ENCODE results near the gene HLA-DOA.

HLA-DOA gene

GRCh38 chr6:32971581-32972352 lies 37.6 kb downstream of the HLA-DOA start:
- peak; percentile 8 for TF ChIP-seq CTCF (IDR thresholded peaks at IDR 0.05)
- peak overlapping the region; percentile 84 for H3K9ac ChIP-seq
- peak overlapping the region; percentile 97 for H3K27ac ChIP-seq
- H2AFZ ChIP-seq: peak overlapping the region; percentile 59
- H3K4me3 ChIP-seq (ENCODE audit: low read depth, low read length): peak overlapping the region; percentile 99
- H3K9me3 ChIP-seq (ENCODE audit: control insufficient read depth, low read length): no peaks in the 10 kb centered on the region
- H3K4me1 ChIP-seq: peaks cover 17% of the 10 kb centered on the region
- peaks cover 34% of the 10 kb centered on the region for H3K79me2 ChIP-seq
- H3K4me2 ChIP-seq (ENCODE audit: low read length): peak overlapping the region; percentile 100
- no peaks in the 10 kb centered on the region for H3K36me3 ChIP-seq (ENCODE audit: control insufficient read depth, insufficient read depth, low read length)
- no peaks in the 10 kb centered on the region for H3K27me3 ChIP-seq (ENCODE audit: control insufficient read depth, insufficient read depth, low read length)

GRCh38 chr6:32971242-32971580 lies 38.2 kb downstream of the HLA-DOA start:
- H3K9me3 ChIP-seq (ENCODE audit: control insufficient read depth, low read length): no peaks in the 10 kb centered on the region
- H3K27me3 ChIP-seq (ENCODE audit: control insufficient read depth, insufficient read depth, low read length): no peaks in the 10 kb centered on the region
- peaks cover 30% of the 10 kb centered on the region for H3K79me2 ChIP-seq
- peak overlapping the region; percentile 84 for H3K9ac ChIP-seq
- H3K4me1 ChIP-seq: peaks cover 17% of the 10 kb centered on the region
- no peak for TF ChIP-seq CTCF (IDR thresholded peaks at IDR 0.05)
- H2AFZ ChIP-seq: peak overlapping the region; percentile 59
- peak overlapping the region; percentile 100 for H3K4me2 ChIP-seq (ENCODE audit: low read length)
- peak overlapping the region; percentile 99 for H3K4me3 ChIP-seq (ENCODE audit: low read depth, low read length)
- H3K27ac ChIP-seq: peak overlapping the region; percentile 97
- no peaks in the 10 kb centered on the region for H3K36me3 ChIP-seq (ENCODE audit: control insufficient read depth, insufficient read depth, low read length)

- Histone ChIP-seq H3K36me3 (ENCODE audit: control insufficient read depth, insufficient read depth, low read length) (no peaks in the 10 kb centered on the region), H3K9me3 (ENCODE audit: control insufficient read depth, low read length) (no peaks in the 10 kb centered on the region), H3K4me2 (ENCODE audit: low read length) (peak overlapping the region; percentile 100), H3K79me2 (peaks cover 30% of the 10 kb centered on the region), H3K27me3 (ENCODE audit: control insufficient read depth, insufficient read depth, low read length) (no peaks in the 10 kb centered on the region), H3K27ac (peak overlapping the region; percentile 97), H3K4me3 (ENCODE audit: low read depth, low read length) (peak overlapping the region; percentile 99), H3K4me1 (peaks cover 16% of the 10 kb centered on the region), H2AFZ (peak overlapping the region; percentile 70), H3K9ac (peak overlapping the region; percentile 84)
- no peak for TF ChIP-seq CTCF (IDR thresholded peaks at IDR 0.05)
Measured at GRCh38 chr6:32970413-32971241, 38.8 kb downstream of the HLA-DOA start.

- H3K4me3 ChIP-seq (ENCODE audit: low read depth, low read length): peak overlapping the region; percentile 99
- H3K27me3 ChIP-seq (ENCODE audit: control insufficient read depth, insufficient read depth, low read length): no peaks in the 10 kb centered on the region
- H3K9me3 ChIP-seq (ENCODE audit: control insufficient read depth, low read length): no peaks in the 10 kb centered on the region
- TF ChIP-seq CTCF (IDR thresholded peaks at IDR 0.05): peak; percentile 30
- peak overlapping the region; percentile 97 for H3K27ac ChIP-seq
- no peaks in the 10 kb centered on the region for H3K36me3 ChIP-seq (ENCODE audit: control insufficient read depth, insufficient read depth, low read length)
- peaks cover 28% of the 10 kb centered on the region for H3K79me2 ChIP-seq
- H3K9ac ChIP-seq: peak overlapping the region; percentile 64
- H3K4me2 ChIP-seq (ENCODE audit: low read length): peak overlapping the region; percentile 100
- peak overlapping the region; percentile 70 for H2AFZ ChIP-seq
- peaks cover 15% of the 10 kb centered on the region for H3K4me1 ChIP-seq
Measured at GRCh38 chr6:32969685-32970412, 39.5 kb downstream of the HLA-DOA start.

All from parathyroid adenoma (tissue), 2 donors.